Fibroblast of the conjunctiva (primary cell): ENCODE measurements around the gene PCDHB16.

Experiments used
- DNase-seq: peaks from one replicate; pipeline ENCODE4 v3.0.0-alpha.2; 2010; ENCODE audit warnings: low read depth

The PCDHB16 gene

DNA sequence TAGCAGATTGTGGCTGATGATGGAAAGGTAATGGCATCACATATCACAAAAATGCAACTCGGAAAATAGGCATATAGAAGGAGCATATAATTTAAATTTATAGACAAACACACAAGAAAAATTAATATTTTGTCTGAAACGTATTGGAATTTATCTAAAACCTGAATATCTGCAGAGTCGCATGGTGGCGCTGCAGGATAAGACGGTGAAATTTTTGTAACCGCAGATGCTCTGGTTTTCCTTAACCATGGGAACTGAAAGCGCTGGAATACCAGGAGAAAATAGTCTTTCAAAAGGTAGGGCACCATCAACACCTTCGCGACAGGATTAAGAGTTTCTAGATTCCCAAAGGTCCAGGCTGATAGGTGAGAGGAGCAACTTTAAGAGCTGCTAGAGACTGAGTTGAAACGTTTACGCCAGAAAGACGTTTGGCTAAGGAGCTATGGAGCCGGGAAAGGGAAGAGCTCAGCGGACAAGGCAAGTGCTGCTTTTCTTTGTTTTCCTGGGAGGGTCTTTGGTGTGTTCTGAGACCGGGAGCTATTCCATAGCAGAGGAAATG is 52.0 kb downstream of the PCDHB16 start:
- no peak for DNase-seq
